HG02623 (cell line): ENCODE data around the gene HOXC6.

ENCODE experiments used
- ATAC-seq: cut with Tn5 transposase; IDR thresholded peaks from one replicate; pipeline ENCODE4 v1.9.1; 2021; ENCODE audit warnings: moderate library complexity; ENCODE audit not compliant: unreplicated experiment

The HOXC6 gene

DNA sequence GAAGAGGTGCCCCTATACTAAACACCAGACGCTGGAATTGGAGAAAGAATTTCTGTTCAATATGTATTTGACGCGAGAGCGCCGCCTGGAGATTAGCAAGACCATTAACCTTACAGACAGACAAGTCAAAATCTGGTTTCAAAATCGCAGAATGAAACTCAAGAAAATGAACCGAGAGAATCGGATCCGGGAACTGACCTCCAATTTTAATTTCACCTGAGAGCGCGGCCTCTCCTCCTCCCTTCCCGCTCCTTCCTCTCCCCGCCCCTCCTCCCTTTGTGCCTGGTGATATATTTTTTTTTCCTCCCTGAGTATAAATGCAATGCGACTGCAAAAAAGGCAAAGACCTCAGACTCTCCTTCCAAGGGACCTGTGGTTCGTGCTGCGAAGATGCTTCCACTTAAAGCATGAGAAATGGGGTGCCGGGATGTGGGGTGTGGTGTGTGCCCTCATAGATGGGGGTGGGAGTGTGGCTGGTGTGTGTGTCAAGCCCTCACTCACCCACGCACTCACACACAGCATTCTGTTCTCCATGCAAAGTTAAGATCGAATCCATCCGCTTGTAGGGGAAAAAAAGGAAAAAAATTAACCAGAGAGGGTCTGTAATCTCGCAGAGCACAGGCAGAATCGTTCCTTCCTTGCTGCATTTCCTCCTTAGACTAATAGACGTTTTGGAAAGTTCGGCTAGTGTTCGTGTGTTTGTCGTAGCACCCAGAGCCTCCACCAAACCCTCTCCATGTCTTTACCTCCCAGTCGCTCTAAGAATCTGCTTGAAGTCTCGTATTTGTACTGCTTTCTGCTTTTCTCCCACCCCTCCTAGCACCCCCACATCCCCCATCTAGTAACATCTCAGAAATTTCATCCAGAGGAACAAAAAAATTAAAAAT lies 38.8 kb upstream of the HOXC6 start:
- ATAC-seq: no peak

DNA sequence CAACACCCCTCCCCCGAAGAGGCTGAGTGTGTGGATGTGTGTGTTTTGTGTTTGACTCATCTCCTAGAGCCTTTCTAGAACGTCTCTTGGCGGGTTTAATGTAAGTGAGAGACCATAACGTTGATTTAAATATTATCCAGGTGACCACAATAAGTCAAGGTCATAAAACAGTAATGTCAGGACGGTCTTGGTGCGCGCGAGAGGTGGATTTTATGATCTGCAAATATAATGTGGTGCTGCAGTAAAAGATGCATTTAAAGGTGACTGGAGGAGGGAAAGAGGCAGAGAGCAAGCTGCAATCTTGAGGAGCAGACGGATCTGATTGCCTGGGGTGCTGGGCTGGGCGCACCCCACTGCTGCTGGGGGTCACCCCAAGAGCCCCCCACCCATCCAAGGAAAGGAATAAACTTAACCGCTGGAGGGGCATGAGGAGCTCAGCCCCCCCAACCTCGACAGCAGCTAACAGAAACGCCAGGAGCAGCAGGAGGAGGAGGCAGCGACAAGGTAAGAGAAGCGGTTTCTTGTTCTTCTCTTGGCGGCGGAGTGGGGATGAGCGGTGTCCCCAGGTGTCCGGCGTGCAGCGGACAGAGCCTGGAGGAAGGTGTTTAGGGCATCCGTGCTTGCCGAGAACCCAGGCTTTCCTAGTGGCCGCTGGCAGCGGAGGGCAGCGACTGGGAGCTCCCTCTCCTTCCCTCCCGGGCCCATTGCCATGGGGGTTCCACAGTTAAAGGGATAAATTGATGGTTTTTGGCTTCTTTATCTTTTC lies 37.7 kb upstream of the HOXC6 start:
- no peak for ATAC-seq

DNA sequence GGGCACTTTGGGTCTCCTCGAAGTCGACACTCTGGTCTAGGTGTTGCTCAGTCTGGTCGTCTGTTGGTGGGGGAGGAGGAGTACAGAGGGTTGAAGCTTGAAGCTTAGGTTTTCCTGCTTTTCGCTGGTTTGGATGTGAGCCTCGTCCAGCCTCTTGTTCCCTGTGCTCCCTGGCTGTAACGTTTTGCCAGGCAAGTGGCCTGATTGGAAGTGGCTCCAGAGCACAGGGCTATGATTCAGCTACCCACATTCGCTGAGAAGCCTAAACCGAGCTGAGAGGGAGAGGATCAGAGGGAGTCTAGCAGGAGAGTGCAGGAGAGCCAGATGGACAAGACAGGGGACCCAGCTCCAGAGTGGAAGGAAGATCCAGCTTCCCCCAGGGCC lies 37.2 kb upstream of the HOXC6 start:
- ATAC-seq: no peak

GRCh38 chr12:53992377-53992889 lies 35.8 kb upstream of the HOXC6 start:
- ATAC-seq: no peak

DNA sequence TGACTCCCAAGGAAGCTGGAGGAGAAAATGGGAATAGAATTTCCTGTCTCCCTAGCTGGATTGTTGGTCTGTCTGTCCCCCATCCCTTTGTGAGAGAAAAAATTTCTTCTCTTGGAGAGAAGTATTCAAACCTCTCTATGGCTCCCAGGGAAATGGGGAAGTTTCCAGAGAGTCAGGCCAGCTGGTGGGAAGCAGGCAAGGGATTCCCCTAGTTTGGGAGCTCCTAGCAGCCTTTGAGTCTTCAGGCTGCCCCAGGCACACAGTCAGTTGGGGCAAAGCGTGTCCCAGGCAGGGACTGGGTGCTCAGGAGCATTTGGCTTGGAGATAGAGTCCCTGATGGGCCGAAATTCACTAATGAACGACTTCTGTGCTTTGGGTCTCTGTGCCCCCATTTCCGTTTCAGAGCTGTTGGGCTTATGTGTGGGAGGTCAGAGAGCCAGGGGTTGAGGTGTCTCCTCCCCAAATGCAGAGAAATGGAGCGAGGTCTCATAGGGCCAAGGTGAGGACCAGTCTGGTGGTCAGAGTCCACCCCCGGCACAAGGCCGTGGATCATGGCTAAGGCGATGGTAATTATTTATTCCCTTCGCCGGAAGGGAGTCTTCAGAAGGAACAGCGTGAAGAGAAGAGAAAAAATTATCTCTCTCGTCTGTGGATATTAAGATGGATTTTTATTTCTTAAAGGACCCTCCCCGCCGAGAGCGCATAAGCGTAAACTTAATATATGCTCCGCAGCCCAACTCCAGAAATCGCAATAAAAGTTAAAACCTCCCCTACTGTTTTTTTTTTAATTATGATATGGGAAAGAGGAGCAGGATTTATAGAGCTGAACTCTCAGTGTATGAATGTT lies 34.9 kb upstream of the HOXC6 start:
- no peak for ATAC-seq

- no peak for ATAC-seq
Observed at GRCh38 chr12:53994009-53994263, 34.3 kb upstream of the HOXC6 start.

DNA sequence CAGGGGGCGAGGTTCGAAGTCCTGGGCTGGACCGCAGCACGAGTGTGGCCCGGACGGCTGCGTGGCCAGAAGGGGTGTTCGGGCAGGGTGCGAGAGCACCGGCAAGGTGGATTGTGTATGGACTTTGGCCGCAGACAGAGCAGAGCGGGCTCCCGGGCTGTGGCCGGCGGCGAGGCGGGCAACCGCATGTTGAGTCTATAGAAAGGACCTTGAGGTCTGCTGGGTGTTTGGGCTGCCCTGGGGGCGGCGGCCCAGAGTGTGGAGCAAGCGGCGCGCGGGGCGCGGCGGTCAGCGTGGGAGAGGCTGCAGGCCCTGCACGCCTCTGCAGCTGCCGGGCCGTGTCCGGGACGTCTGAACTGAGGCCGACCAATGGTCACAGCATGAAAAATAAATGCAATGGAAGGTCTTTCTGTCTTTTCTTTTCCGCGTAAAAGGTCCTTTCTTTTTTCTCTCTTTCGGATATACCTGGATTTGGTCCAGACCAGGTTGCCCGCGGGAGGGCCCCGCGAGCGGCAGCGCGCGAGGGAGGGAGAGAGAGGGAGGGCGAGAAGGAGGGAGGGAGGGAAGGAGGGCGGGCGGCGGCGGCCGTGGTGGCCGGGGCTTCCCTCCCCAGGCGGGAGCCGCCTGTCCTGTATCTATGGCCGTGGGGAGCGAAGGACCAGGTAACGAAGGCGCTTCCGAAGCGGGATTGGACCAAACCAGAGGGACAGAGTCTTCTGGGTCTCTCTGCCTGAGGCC lies 33.8 kb upstream of the HOXC6 start:
- ATAC-seq: no peak

GRCh38 chr12:53995002-53995377 lies 33.2 kb upstream of the HOXC6 start:
- no peak for ATAC-seq

DNA sequence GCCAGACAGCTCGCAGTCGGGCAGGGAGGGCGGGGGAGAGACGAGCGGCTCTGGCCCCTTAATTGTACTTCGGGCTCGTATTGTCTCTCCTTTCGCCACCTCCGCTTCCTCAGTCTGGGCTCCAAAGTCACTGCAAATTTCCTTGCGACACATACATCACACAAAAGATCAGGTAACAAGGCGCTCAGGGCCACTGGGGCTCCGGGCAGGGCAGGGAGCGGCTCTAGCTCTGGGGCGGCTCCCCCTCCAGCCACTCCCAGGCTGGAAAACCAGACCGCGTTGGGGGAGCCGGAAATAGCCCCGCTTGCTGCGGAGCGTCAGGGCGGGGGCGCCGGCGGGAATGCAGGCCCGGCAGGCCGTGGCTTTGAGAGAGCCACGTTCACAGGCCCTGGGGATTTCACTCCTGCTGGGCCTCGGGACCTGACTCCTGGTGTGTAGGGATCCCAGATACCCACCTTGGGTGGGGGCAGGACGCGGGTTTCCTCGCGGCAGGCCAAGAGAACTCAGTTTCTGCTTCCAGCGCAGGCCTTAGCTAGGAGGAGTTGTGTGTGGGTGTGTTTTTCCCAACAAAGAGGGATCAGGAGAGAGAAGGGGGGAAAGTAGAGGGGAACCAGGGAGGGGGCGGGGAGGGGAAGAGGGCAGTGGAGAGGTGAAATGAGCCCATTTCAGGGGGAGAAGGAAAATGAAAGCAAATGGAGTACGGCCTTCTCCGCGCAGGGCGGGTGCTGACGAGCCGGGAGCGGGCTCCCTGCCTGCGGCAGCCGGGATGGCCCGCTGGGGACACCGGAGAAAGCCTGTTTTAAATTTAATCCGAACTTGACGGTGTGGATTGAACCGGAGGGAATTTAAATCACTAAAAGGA lies 32.6 kb upstream of the HOXC6 start:
- no peak for ATAC-seq

- no peak for ATAC-seq
Observed at GRCh38 chr12:53996240-53997203, 31.7 kb upstream of the HOXC6 start.

GRCh38 chr12:53997204-53998109 lies 30.8 kb upstream of the HOXC6 start:
- no peak for ATAC-seq

DNA sequence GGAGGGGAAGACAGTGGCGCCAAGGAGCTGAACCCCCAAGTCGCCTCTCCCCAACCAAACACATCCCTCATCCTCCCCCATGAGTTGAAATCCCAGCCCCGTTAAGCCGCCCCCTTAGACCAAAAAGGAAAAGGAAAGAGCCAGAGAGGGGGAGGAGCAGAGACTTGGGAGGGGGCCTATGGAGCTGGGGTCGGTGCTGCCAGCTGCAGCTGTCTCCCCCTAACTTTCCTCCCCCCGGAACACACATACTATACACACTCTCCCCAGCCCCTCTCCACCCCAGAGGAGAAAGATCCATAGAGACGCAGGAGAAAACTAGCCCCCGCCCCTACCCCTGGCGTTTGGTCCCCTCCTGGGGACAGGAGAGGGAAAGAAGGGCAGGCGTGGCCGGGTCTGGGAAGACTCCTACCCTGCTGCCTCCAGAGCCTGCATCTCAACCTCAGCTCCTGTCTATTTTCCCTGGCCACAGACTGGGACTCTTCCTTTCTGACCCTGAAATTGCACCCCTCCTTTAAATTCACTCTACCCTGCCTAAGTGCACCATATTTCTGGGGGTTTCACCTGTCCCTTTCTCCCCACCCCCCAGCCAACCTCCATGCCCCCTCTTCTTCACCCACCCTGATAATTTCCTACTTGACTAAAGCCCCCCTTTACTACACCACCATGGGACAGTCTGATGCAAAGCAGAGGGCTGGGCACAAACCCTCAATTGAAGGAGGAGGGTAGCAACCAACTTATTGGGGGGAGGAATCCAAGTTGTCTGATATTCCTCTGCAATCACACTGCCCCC lies 29.9 kb upstream of the HOXC6 start:
- no peak for ATAC-seq

GRCh38 chr12:53998900-53999236 lies 29.4 kb upstream of the HOXC6 start:
- no peak for ATAC-seq

GRCh38 chr12:53999559-54000115 lies 28.6 kb upstream of the HOXC6 start:
- ATAC-seq: no peak

DNA sequence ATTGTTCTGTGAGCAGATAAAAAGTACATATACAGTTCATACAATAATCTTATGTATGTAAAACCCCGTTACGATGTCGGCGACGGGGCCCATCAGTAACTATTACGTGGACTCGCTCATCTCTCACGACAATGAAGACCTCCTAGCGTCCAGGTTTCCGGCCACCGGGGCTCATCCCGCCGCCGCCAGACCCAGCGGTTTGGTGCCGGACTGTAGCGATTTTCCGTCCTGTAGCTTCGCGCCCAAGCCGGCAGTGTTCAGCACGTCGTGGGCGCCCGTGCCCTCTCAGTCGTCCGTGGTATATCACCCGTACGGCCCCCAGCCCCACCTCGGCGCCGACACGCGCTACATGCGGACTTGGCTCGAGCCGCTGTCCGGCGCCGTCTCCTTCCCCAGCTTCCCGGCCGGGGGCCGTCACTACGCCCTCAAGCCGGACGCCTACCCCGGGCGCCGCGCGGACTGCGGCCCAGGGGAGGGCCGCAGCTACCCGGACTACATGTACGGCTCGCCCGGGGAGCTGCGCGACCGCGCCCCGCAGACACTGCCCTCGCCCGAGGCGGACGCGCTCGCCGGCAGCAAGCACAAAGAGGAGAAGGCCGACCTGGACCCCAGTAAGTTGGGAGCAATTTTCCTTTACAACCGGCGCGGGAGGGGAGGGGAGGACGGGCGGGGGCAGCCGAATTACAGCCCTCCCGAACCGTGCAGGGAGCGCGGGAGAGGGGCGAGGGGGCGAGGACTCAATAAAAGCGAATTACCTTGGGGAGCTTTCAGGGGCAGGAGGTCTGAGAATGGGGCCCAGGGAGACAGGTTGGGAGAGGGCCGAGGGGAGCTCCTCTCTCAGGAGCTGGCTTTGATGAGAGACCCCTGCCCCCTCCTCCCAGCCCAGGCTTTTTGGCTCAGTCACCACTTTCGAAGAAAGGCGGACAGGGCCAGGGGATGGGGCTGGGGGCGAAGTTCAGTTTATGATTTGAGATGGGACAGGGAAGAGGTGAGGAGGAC lies 27.8 kb upstream of the HOXC6 start, which contains the start of gene HOXC9:
Gene HOXC9, plus strand, starts transcription at position 46 of the 999 bp plus-strand sequence. Its CDS starts 28 bp downstream, at position 74.
- ATAC-seq: no peak
